ENCODE data around the gene MGLL.

The MGLL gene

DNA sequence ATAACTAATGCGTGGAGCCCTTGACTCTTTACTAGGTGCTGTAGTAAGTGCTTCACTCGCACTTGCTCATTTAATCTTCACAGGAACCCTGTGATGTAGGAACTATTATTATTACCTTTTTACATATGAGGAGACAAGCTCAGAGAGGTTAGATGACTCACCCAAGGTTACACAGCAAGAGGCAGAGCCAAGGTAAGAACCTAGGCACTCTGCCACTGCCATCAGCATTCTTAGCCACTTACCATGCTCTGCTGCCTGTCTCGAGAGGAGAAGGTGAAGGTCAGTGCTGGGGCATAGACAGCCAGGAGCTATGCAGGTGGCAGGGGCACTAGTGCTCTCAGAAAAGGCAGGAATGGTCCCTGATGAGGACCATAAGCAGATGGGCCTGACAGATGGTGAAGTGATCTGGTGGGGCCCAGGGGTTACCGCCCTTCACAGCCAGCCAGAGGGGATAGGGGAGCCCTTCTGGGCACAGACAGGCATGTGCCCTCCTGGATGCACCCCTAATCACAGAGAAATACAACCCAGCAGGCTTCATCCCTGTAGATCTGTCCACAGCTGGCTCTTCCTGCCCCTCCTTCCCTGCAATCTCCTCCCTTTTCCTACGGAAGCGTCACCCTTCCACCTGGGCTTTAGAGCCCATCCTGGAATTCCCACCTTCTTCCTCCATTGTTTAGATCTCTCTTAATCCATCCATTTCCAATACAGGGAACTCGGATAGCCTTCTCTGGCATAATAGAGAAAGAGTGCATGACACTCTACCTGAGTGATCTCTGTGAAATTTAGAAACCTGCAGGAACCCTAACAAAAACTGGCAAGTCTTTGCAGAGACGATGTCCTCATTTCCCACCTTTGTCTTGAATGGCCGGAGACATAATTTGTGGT is 122.7 kb downstream of the MGLL start:
- no peak overlapping the region for H3K4me3 ChIP-seq (ENCODE audit: low read length)
- H3K27me3 ChIP-seq (replicated peaks; ENCODE audit: insufficient read depth, low read length) = no peaks in the 10 kb centered on the region
- H3F3A ChIP-seq (ENCODE audit: insufficient read depth, low read length) = no peaks in the 10 kb centered on the region
- TF ChIP-seq EZH2phosphoT487 (IDR thresholded peaks at IDR 0.05; ENCODE audit: low read length) (no peak), EZH2 (optimal IDR thresholded peaks at IDR 0.05; ENCODE audit: low read depth, low read length) (no peak)
- TF ChIP-seq, protein P1, sequence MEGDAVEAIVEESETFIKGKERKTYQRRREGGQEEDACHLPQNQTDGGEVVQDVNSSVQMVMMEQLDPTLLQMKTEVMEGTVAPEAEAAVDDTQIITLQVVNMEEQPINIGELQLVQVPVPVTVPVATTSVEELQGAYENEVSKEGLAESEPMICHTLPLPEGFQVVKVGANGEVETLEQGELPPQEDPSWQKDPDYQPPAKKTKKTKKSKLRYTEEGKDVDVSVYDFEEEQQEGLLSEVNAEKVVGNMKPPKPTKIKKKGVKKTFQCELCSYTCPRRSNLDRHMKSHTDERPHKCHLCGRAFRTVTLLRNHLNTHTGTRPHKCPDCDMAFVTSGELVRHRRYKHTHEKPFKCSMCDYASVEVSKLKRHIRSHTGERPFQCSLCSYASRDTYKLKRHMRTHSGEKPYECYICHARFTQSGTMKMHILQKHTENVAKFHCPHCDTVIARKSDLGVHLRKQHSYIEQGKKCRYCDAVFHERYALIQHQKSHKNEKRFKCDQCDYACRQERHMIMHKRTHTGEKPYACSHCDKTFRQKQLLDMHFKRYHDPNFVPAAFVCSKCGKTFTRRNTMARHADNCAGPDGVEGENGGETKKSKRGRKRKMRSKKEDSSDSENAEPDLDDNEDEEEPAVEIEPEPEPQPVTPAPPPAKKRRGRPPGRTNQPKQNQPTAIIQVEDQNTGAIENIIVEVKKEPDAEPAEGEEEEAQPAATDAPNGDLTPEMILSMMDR (IDR thresholded peaks at IDR 0.05; ENCODE audit: low read length) = no peak
- no peaks in the 10 kb centered on the region for H3K9me3 ChIP-seq (replicated peaks; ENCODE audit: insufficient read depth, low read length)
- H3K4me2 ChIP-seq (ENCODE audit: low read depth, low read length) = no peak overlapping the region
- H3K9me2 ChIP-seq (replicated peaks; ENCODE audit: insufficient read depth, low read length) = no peaks in the 10 kb centered on the region
- no peak for DNase-seq
- H3K9ac ChIP-seq (ENCODE audit: low read length) = no peak overlapping the region
- no peaks in the 10 kb centered on the region for H3K4me1 ChIP-seq (ENCODE audit: low read length)
- H3K27ac ChIP-seq (ENCODE audit: low read length) = no peak overlapping the region
- no peaks in the 10 kb centered on the region for H4K20me1 ChIP-seq (ENCODE audit: insufficient read depth, low read length)
- H2AFZ ChIP-seq (ENCODE audit: low read length) = no peak overlapping the region
- H3K36me3 ChIP-seq (replicated peaks; ENCODE audit: insufficient read depth, low read length) = no peaks in the 10 kb centered on the region
- no peaks in the 10 kb centered on the region for H3K79me2 ChIP-seq (ENCODE audit: low read length)

DNA sequence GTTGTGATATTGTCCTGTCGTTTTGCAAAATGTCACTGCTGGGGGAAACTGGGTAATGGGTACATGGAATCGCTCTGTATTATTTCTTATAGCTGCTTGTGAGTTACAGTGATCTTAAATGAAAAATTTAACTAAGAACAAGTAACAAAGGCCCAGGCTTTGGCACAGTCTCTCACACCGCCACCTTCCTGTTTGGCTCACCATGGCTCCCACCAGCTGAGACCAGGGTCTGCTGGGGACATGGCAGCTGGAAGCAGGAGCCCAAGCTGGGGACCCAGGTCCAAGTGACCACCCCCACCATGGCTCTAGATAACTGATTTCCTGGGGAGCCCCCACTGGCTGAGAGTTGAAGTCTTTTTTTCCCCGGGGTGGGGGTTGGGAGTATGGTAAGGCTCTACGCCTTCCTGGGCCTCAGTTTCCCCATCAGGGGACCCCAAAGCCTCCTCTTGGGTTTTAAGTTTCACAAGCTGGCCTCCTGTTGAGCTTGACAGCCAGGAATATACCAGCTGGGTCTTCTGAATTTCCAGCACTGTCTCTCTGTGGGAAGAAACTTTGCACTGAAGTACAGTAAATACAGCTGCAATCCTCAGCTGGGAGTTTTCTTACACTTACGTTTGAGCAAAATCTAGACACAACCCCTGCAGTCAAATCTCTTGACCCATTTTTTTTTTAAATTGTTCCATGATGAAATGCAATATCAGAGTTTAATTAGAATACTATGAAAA is 123.5 kb downstream of the MGLL start:
- no peak for TF ChIP-seq EZH2 (optimal IDR thresholded peaks at IDR 0.05; ENCODE audit: low read depth, low read length)
- TF ChIP-seq, protein P1 (IDR thresholded peaks at IDR 0.05; ENCODE audit: low read length) = no peak
- no peak for TF ChIP-seq EZH2phosphoT487 (IDR thresholded peaks at IDR 0.05; ENCODE audit: low read length)
- Histone ChIP-seq H3K79me2 (ENCODE audit: low read length) (no peaks in the 10 kb centered on the region), H2AFZ (ENCODE audit: low read length) (no peak overlapping the region)

DNA sequence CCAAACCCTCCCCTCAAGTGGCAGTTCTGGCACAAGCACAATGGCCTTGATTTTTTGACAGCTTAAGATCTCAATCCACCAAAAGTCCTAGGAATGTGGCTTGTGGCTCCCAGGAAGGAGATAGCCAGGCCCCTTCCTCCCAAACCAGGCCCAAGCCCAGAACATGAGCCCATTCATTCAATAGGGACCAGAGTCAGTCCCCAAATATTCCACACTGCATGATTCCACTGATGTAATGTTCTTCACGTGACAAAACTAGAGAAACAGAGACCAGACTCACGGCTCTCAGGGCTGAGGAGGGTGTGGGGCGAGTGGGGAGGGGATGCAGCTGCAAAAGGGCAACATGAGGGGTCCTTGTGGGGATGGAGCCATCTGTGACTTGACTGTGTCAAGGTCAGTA is 124.0 kb downstream of the MGLL start:
- no peak overlapping the region for H3K27ac ChIP-seq (ENCODE audit: low read length)

More for the DNA sequence above, 123.5 kb downstream of the MGLL start:
- no peaks in the 10 kb centered on the region for H3K36me3 ChIP-seq (replicated peaks; ENCODE audit: insufficient read depth, low read length)
- no peak overlapping the region for H3K4me2 ChIP-seq (ENCODE audit: low read depth, low read length)
- H4K20me1 ChIP-seq (ENCODE audit: insufficient read depth, low read length) = no peaks in the 10 kb centered on the region
- H3K9me2 ChIP-seq (replicated peaks; ENCODE audit: insufficient read depth, low read length) = no peaks in the 10 kb centered on the region
- no peaks in the 10 kb centered on the region for H3K4me1 ChIP-seq (ENCODE audit: low read length)
- H3K9ac ChIP-seq (ENCODE audit: low read length) = no peak overlapping the region
- no peaks in the 10 kb centered on the region for H3K27me3 ChIP-seq (replicated peaks; ENCODE audit: insufficient read depth, low read length)
- no peak overlapping the region for H3K4me3 ChIP-seq (ENCODE audit: low read length)
- no peaks in the 10 kb centered on the region for H3K9me3 ChIP-seq (replicated peaks; ENCODE audit: insufficient read depth, low read length)
- H3F3A ChIP-seq (ENCODE audit: insufficient read depth, low read length) = no peaks in the 10 kb centered on the region
- DNase-seq = no peak
- H3K27ac ChIP-seq (ENCODE audit: low read length) = no peak overlapping the region

More for the DNA sequence above, 124.0 kb downstream of the MGLL start:
- Histone ChIP-seq H4K20me1 (ENCODE audit: insufficient read depth, low read length) (no peaks in the 10 kb centered on the region), H3K4me2 (ENCODE audit: low read depth, low read length) (no peak overlapping the region), H3K79me2 (ENCODE audit: low read length) (no peaks in the 10 kb centered on the region), H3F3A (ENCODE audit: insufficient read depth, low read length) (no peaks in the 10 kb centered on the region), H3K4me3 (ENCODE audit: low read length) (no peak overlapping the region), H2AFZ (ENCODE audit: low read length) (no peak overlapping the region), H3K36me3 (replicated peaks; ENCODE audit: insufficient read depth, low read length) (no peaks in the 10 kb centered on the region), H3K9ac (ENCODE audit: low read length) (no peak overlapping the region), H3K27me3 (replicated peaks; ENCODE audit: insufficient read depth, low read length) (no peaks in the 10 kb centered on the region), H3K9me2 (replicated peaks; ENCODE audit: insufficient read depth, low read length) (no peaks in the 10 kb centered on the region), H3K9me3 (replicated peaks; ENCODE audit: insufficient read depth, low read length) (no peaks in the 10 kb centered on the region), H3K4me1 (ENCODE audit: low read length) (no peaks in the 10 kb centered on the region)
- DNase-seq = no peak
- TF ChIP-seq EZH2 (optimal IDR thresholded peaks at IDR 0.05; ENCODE audit: low read depth, low read length) (no peak), EZH2phosphoT487 (IDR thresholded peaks at IDR 0.05; ENCODE audit: low read length) (no peak)
- TF ChIP-seq, protein P1 (IDR thresholded peaks at IDR 0.05; ENCODE audit: low read length) = no peak

Data from MM.1S (cell line).